Measurements from ENCODE around the gene EXOC4. TPM values are rescaled to one million over a fixed set of nuclear protein-coding genes. Genes with fewer than 3 reads are reported as not detected.

The EXOC4 gene
- total RNA-seq, 2 donors from 2014 or later = 62.0 to 146 TPM

GRCh38 chr7:133613250-133613790, 360.4 kb downstream of the EXOC4 start:
- peaks cover 3% of the 10 kb centered on the region for H3K4me1 ChIP-seq
- intact Hi-C loops (cut with DNase I) = no loop called here
- 89 to 97% methylated on average over 8 of the region's 8 CpGs for WGBS, 2 donors
- no peaks in the 10 kb centered on the region for H3K36me3 ChIP-seq (replicated peaks in 1 of 2; ENCODE audit: insufficient read depth in 1 of 2, low read depth in 2 of 2)
- no peak overlapping the region for H3K27ac ChIP-seq
- H3K9me3 ChIP-seq = no peaks in the 10 kb centered on the region
- H3K27me3 ChIP-seq = no peaks in the 10 kb centered on the region
- no peak for TF ChIP-seq POLR2A (IDR thresholded peaks at IDR 0.05)
- TF ChIP-seq CTCF (IDR thresholded peaks at IDR 0.05) = no peak
- DNase-seq = no peak
- no peak overlapping the region for H3K4me3 ChIP-seq
- no peak for ATAC-seq

- H3K4me3 ChIP-seq = no peak overlapping the region
- peaks cover 3% of the 10 kb centered on the region for H3K4me1 ChIP-seq
- no peaks in the 10 kb centered on the region for H3K27me3 ChIP-seq
- TF ChIP-seq POLR2A (IDR thresholded peaks at IDR 0.05) (no peak), CTCF (IDR thresholded peaks at IDR 0.05) (no peak)
- H3K27ac ChIP-seq = no peak overlapping the region
- no peak for DNase-seq
- H3K9me3 ChIP-seq = no peaks in the 10 kb centered on the region
- H3K36me3 ChIP-seq (replicated peaks in 1 of 2; ENCODE audit: insufficient read depth in 1 of 2, low read depth in 2 of 2) = no peaks in the 10 kb centered on the region
- 92 to 100% methylated on average over 2 of the region's 2 CpGs for WGBS, 2 donors
- intact Hi-C loops (cut with DNase I) = no loop called here
- ATAC-seq = no peak
Observed at GRCh38 chr7:133614251-133614650, 361.4 kb downstream of the EXOC4 start.

- no peak for DNase-seq
- TF ChIP-seq CTCF (IDR thresholded peaks at IDR 0.05) = no peak
- no peak for TF ChIP-seq POLR2A (IDR thresholded peaks at IDR 0.05)
- Histone ChIP-seq H3K27ac (no peak overlapping the region), H3K4me3 (no peak overlapping the region), H3K27me3 (no peaks in the 10 kb centered on the region), H3K9me3 (no peaks in the 10 kb centered on the region), H3K4me1 (no peaks in the 10 kb centered on the region), H3K36me3 (replicated peaks in 1 of 2; ENCODE audit: insufficient read depth in 1 of 2, low read depth in 2 of 2) (no peaks in the 10 kb centered on the region)
- no peak for ATAC-seq
- intact Hi-C loops (cut with DNase I) = no loop called here
- WGBS, 2 donors = 91 to 92% methylated on average over 4 of the region's 4 CpGs
Observed at GRCh38 chr7:133618970-133619369, 366.1 kb downstream of the EXOC4 start.

GRCh38 chr7:133619491-133619890, 366.6 kb downstream of the EXOC4 start:
- H3K4me3 ChIP-seq = no peak overlapping the region
- no peaks in the 10 kb centered on the region for H3K36me3 ChIP-seq (replicated peaks in 1 of 2; ENCODE audit: insufficient read depth in 1 of 2, low read depth in 2 of 2)
- intact Hi-C loops (cut with DNase I) = no loop called here
- H3K9me3 ChIP-seq = no peaks in the 10 kb centered on the region
- 93 to 100% methylated on average over 2 of the region's 2 CpGs for WGBS, 2 donors
- H3K27ac ChIP-seq = no peak overlapping the region
- H3K4me1 ChIP-seq = no peaks in the 10 kb centered on the region
- no peak for ATAC-seq
- no peaks in the 10 kb centered on the region for H3K27me3 ChIP-seq
- TF ChIP-seq POLR2A (IDR thresholded peaks at IDR 0.05) (no peak), CTCF (IDR thresholded peaks at IDR 0.05) (no peak)
- DNase-seq = no peak

- ATAC-seq = no peak
- WGBS, 2 donors = 92 to 93% methylated on average over 1 of the region's 1 CpG
- TF ChIP-seq POLR2A (IDR thresholded peaks at IDR 0.05) (no peak), CTCF (IDR thresholded peaks at IDR 0.05) (no peak)
- intact Hi-C loops (cut with DNase I) = no loop called here
- DNase-seq = no peak
- no peak overlapping the region for H3K27ac ChIP-seq
- H3K4me1 ChIP-seq = no peaks in the 10 kb centered on the region
- no peaks in the 10 kb centered on the region for H3K9me3 ChIP-seq
- no peaks in the 10 kb centered on the region for H3K27me3 ChIP-seq
- no peaks in the 10 kb centered on the region for H3K36me3 ChIP-seq (replicated peaks in 1 of 2; ENCODE audit: insufficient read depth in 1 of 2, low read depth in 2 of 2)
- H3K4me3 ChIP-seq = no peak overlapping the region
Observed at GRCh38 chr7:133623721-133624120, 370.8 kb downstream of the EXOC4 start.
